Esophagus muscularis mucosa (tissue), 4 donors: ENCODE measurements around the gene HPN. TPM values are rescaled to one million over a fixed set of nuclear protein-coding genes. Genes with fewer than 3 reads are reported as not detected.

ENCODE experiments used
- DNase-seq: peaks from one replicate; pipeline ENCODE4 v3.0.0-alpha.2; 2017; ENCODE audit errors: extremely low spot score
- H3K27ac ChIP-seq, 4 donors: fragments of 200-600 bp; sonication (generic); replicated peaks in 1 of 4; 1 replicate in 3 of 4; 2 replicates in 1 of 4; pipeline ENCODE4 v1.5.1; 2016 to 2019; ENCODE audit warnings: mild to moderate bottlenecking in 1 of 4
- H3K27me3 ChIP-seq, 4 donors: fragments of 200-600 bp; sonication (generic); one replicate each; pipeline versions ENCODE4 v1.5.1 to v1.6.0; 2016 to 2019
- H3K36me3 ChIP-seq, 4 donors: fragments of 200-600 bp; sonication (generic); one replicate each; pipeline ENCODE4 v1.5.1; 2016 to 2019
- H3K4me1 ChIP-seq, 4 donors: fragments of 200-600 bp; sonication (generic); one replicate each; pipeline ENCODE4 v1.5.1; 2016 to 2019
- H3K4me3 ChIP-seq, 4 donors: fragments of 200-600 bp; sonication (generic); 1 replicate in 2 of 4; 2 replicates in 2 of 4; pipeline ENCODE4 v1.5.1; 2016 to 2019; ENCODE audit warnings: mild to moderate bottlenecking in 4 of 4, moderate library complexity in 1 of 4
- H3K9me3 ChIP-seq, 4 donors: fragments of 200-600 bp; sonication (generic); 1 replicate in 3 of 4; 2 replicates in 1 of 4; pipeline ENCODE4 v1.5.1; 2016 to 2019
- EP300 ChIP-seq: sonication (generic); formaldehyde crosslinking; IDR thresholded peaks from one replicate; pipeline ENCODE4 v1.6.1; 2017; ENCODE audit warnings: antibody characterized with exemption
- POLR2A ChIP-seq: fragments of 450-650 bp; IDR thresholded peaks from one replicate; pipeline ENCODE4 v1.6.1; 2017; ENCODE audit warnings: antibody characterized with exemption, moderate library complexity, mild to moderate bottlenecking, low read depth
- POLR2AphosphoS5 ChIP-seq, 2 donors: sonication (generic); formaldehyde crosslinking; IDR thresholded peaks; one replicate each; pipeline ENCODE4 v1.6.1; 2017; ENCODE audit warnings: antibody characterized with exemption in 2 of 2
- WGBS: methylation state at CpG from one replicate; pipeline ENCODE4 v1.1.5; 2018; 5-methylcytosine and 5-hydroxymethylcytosine counted together
- intact Hi-C: fragments of 100-400 bp; cut with DNase I; formaldehyde crosslinking; loops from one replicate; pipeline ENCODE4 v1.15.1; 2023
- total RNA-seq, 4 donors: library from RNA; depleted of rRNA; stranded (reverse); fragments of >200 nt; gene quantifications; one replicate each; pipeline versions ENCODE4 v1.1.0 to v1.2.1, GENCODE V29; 2016
- TF ChIP-seq, protein P1 (sequence below), 3 experiments: fragments of 200-600 bp in 2 of 3; fragments of 450-650 bp in 1 of 3; sonication (generic) in 2 of 3; IDR thresholded peaks; one replicate each; pipeline ENCODE4 v1.5.1; 2017 to 2019; ENCODE audit warnings: antibody characterized with exemption in 3 of 3, mild to moderate bottlenecking in 2 of 3, moderate library complexity in 1 of 3

HPN gene
- total RNA-seq, 4 donors from 2014 or later, result 0.33 to 0.86 (median 0.58) TPM; not detected in 1

DNA sequence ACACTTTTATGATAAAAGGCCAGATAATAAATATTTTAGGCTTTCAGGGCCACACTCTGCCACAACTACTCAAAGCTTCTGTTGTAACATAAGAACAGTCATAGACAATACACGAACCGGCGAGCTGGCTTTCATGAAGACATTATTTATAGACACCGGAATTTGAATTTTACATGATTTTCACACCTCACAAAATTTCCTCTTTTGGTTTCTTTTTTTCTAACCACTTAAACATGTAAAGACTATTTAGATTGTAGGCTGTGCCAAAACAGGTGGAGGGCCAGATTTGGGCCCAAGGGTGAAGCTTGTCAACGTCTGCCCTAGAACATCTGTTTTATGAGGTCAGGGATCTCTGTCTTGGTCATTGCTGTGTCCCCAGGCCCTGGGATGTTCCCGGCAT lies 44.4 kb downstream of the HPN start:
- H3K9me3 ChIP-seq, result no peaks in the 10 kb centered on the region
- no peak overlapping the region for H3K4me3 ChIP-seq
- 72% methylated on average over 6 of the region's 6 CpGs for WGBS
- H3K4me1 ChIP-seq, result peaks cover 3 to 10% (median 10%) of the 10 kb centered on the region in 4 donors
- H3K27me3 ChIP-seq, result peaks cover 0 to 30% (median 6%) of the 10 kb centered on the region in 4 donors
- intact Hi-C loops, result no loop called here
- TF ChIP-seq, protein P1, sequence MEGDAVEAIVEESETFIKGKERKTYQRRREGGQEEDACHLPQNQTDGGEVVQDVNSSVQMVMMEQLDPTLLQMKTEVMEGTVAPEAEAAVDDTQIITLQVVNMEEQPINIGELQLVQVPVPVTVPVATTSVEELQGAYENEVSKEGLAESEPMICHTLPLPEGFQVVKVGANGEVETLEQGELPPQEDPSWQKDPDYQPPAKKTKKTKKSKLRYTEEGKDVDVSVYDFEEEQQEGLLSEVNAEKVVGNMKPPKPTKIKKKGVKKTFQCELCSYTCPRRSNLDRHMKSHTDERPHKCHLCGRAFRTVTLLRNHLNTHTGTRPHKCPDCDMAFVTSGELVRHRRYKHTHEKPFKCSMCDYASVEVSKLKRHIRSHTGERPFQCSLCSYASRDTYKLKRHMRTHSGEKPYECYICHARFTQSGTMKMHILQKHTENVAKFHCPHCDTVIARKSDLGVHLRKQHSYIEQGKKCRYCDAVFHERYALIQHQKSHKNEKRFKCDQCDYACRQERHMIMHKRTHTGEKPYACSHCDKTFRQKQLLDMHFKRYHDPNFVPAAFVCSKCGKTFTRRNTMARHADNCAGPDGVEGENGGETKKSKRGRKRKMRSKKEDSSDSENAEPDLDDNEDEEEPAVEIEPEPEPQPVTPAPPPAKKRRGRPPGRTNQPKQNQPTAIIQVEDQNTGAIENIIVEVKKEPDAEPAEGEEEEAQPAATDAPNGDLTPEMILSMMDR (IDR thresholded peaks at IDR 0.05), result no peak
- TF ChIP-seq POLR2AphosphoS5 (IDR thresholded peaks at IDR 0.05) (no peak), EP300 (no peak), POLR2A (no peak)
- no peak for DNase-seq
- H3K36me3 ChIP-seq, result no peaks in the 10 kb centered on the region
- no peak overlapping the region for H3K27ac ChIP-seq

DNA sequence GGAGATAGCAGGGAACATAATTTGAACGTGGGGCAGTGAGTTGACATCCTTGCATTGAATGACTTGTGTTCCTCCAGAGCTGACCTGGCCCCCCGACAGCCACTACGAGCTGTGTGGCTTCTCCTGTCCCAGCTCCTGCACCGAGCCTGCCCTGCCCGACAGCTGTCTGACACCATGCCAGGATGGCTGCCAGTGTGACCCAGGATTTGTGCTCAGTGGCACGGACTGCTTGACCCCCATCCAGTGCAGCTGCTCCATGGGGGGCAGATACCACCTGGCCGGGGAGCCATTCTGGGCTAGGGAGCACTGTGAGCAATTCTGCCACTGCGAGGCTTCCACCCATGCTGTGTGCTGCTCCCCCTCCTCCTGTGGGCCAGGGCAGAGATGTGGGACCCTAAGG lies 44.9 kb downstream of the HPN start:
- intact Hi-C loops, result no loop called here
- TF ChIP-seq POLR2A (no peak), EP300 (no peak), POLR2AphosphoS5 (IDR thresholded peaks at IDR 0.05) (no peak)
- TF ChIP-seq, protein P1 (IDR thresholded peaks at IDR 0.05), result no peak
- Histone ChIP-seq H3K27me3 (peaks cover 0 to 35% (median 9%) of the 10 kb centered on the region in 4 donors), H3K4me1 (peaks cover 3 to 13% (median 11%) of the 10 kb centered on the region in 4 donors), H3K36me3 (no peaks in the 10 kb centered on the region), H3K27ac (no peak overlapping the region), H3K9me3 (no peaks in the 10 kb centered on the region), H3K4me3 (no peak overlapping the region)
- DNase-seq, result no peak
- WGBS, result 57% methylated on average over 1 of the region's 8 CpGs

DNA sequence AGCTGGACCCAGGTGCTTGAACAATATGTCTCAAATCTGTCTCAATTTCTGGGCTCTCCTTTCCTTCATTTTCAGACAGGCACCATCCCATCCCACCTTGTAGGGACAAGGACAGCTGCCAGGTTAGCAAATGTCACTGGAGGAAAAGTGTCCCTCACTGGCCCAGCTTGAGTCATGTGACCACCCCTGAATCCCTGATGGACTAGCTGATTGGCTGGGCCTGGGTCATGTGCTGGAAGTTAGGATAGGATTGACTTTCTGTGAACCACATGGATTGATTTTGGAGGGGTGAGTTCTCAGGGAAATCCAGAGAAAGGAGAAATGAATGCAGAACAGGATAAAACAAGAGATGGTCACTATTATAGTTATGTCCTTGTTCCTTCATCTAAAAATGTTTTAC lies 45.9 kb downstream of the HPN start:
- intact Hi-C loops, result no loop called here
- Histone ChIP-seq H3K27me3 (peaks cover 0 to 44% (median 10%) of the 10 kb centered on the region in 4 donors), H3K36me3 (no peaks in the 10 kb centered on the region), H3K4me1 (peaks cover 3 to 13% (median 11%) of the 10 kb centered on the region in 4 donors), H3K27ac (no peak overlapping the region), H3K4me3 (no peak overlapping the region), H3K9me3 (no peaks in the 10 kb centered on the region)
- no peak for DNase-seq
- TF ChIP-seq EP300 (no peak), POLR2A (no peak), POLR2AphosphoS5 (IDR thresholded peaks at IDR 0.05) (no peak)
- TF ChIP-seq, protein P1 (IDR thresholded peaks at IDR 0.05), result no peak

DNA sequence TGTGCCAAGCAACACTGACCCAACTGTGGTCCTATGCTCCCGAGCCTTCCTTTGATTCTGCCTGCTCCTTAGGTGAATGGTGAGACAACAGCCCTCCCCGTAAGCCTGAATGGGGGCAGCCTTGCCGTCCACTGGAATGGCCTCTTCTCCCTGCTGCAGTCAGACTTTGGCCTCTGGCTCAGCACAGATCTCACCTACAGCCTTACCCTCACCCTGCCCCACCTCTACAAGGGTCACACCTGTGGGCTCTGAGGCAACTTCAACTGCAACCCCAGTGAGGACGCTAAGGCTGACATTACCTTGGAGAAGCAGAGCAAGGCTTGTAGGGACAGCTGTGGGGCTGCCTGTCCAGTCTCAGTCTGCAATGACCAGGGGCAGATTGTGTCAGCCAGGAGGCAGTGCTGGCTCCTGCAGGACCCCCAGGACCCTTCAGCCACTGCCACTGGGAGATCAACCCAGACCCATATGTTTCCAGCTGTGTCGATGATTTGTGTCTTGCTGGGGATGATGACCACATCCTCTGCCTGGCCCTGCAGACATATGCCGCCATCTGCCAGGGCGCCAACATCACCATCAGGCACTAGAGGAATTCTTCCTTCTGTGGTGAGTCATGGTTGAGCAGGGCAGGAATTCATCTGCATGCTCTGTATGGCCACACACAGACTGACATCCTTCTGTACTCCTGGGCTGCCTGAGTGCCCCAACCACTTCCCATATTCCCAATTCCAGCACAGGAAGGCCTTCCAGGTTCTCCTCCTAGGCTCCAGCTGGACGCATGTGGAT lies 46.8 kb downstream of the HPN start:
- Histone ChIP-seq H3K4me1 (peaks cover 3 to 13% (median 11%) of the 10 kb centered on the region in 4 donors), H3K4me3 (no peak overlapping the region), H3K27me3 (peaks cover 0 to 47% (median 10%) of the 10 kb centered on the region in 4 donors), H3K9me3 (no peaks in the 10 kb centered on the region), H3K27ac (no peak overlapping the region), H3K36me3 (no peaks in the 10 kb centered on the region)
- 77% methylated on average over 7 of the region's 8 CpGs for WGBS
- no peak for DNase-seq
- intact Hi-C loops, result no loop called here
- TF ChIP-seq POLR2A (no peak), POLR2AphosphoS5 (IDR thresholded peaks at IDR 0.05) (no peak), EP300 (no peak)
- TF ChIP-seq, protein P1 (IDR thresholded peaks at IDR 0.05), result no peak
